Testis (tissue), 3 donors: ENCODE measurements around the gene LSP1. TPM values are rescaled to one million over a fixed set of nuclear protein-coding genes. Genes with fewer than 3 reads are reported as not detected.

ENCODE experiments used
- DNase-seq: peaks from one replicate; pipeline ENCODE4 v3.0.0-alpha.2; 2019
- H3K27ac ChIP-seq, 2 donors: fragments of 200-600 bp; sonication (generic); one replicate each; pipeline ENCODE4 v1.5.1; 2019
- H3K27me3 ChIP-seq: fragments of 200-600 bp; sonication (generic); one replicate; pipeline ENCODE4 v1.5.1; 2019
- H3K36me3 ChIP-seq: fragments of 200-600 bp; sonication (generic); one replicate; pipeline ENCODE4 v1.5.1; 2017; ENCODE audit warnings: low read depth; ENCODE audit errors: missing control alignments
- H3K4me1 ChIP-seq: fragments of 200-600 bp; sonication (generic); one replicate; pipeline ENCODE4 v1.5.1; 2019
- H3K4me3 ChIP-seq, 2 donors: fragments of 200-600 bp; sonication (generic); one replicate each; pipeline ENCODE4 v1.5.1; 2017 to 2019
- H3K9me3 ChIP-seq: fragments of 200-600 bp; sonication (generic); one replicate; pipeline ENCODE4 v1.5.1; 2017
- POLR2A ChIP-seq: fragments of 450-650 bp; IDR thresholded peaks from one replicate; pipeline ENCODE4 v1.6.1; 2017; ENCODE audit warnings: antibody characterized with exemption, mild to moderate bottlenecking, moderate library complexity
- WGBS, 2 donors: methylation state at CpG; one replicate each; pipeline ENCODE4 v1.1.5; 2018; 5-methylcytosine and 5-hydroxymethylcytosine counted together
- intact Hi-C: fragments of 100-400 bp; cut with DNase I; formaldehyde crosslinking; loops from one replicate; pipeline ENCODE4 v1.15.1; 2023; ENCODE audit warnings: low total_unique reads
- polyA plus RNA-seq: library from polyadenylated mRNA; stranded (reverse); fragments of 350-450 nt; fragmentation: Illumina TruSeq; extraction: RNeasy Lipid Tissue Mini Kit (QIAGEN cat#74804); gene quantifications from one replicate; pipeline ENCODE4 v1.2.3, GENCODE V29; 2014; ENCODE audit warnings: low read depth, low replicate concordance; ENCODE audit not compliant: insufficient read depth
- total RNA-seq, 2 donors: library from RNA; depleted of rRNA; stranded (reverse); fragments of >200 nt; gene quantifications; one replicate each; pipeline ENCODE4 v1.2.3, GENCODE V29; 2016
- TF ChIP-seq, protein P1 (sequence below), 3 experiments: fragments of 450-650 bp in 2 of 3; fragments of 200-600 bp in 1 of 3; sonication (generic) in 1 of 3; IDR thresholded peaks; one replicate each; pipeline ENCODE4 v1.5.1; 2016 to 2019; ENCODE audit warnings: antibody characterized with exemption in 3 of 3, mild to moderate bottlenecking in 2 of 3, moderate library complexity in 1 of 3

LSP1 gene
- total and polyA plus RNA-seq, 3 donors from 2014 or later = 13.0 to 50.1 (median 19.9) TPM

DNA sequence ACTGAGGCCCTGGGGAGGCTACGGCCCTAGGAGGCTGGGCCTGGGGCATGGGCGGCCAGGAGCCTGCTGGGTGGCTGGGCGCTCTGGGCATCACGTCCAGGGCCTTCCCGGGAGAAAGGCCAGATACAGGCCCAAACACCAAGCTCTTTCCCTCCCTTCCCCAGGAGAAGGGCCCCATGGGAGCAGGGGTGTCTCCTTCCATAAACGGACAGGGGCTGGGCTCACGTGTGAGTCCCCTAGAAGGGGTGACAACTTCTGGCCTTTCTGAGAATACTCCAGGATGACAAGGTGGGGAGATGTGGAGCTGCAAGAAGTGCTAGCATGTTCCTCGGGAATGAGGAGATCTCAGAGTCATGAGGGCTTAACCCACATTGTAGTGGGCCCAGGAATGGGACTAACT is 37.6 kb upstream of the LSP1 start:
- Histone ChIP-seq H3K4me3 (no peak overlapping the region), H3K36me3 (no peaks in the 10 kb centered on the region), H3K27ac (no peak overlapping the region), H3K4me1 (peaks cover 6% of the 10 kb centered on the region), H3K27me3 (no peaks in the 10 kb centered on the region), H3K9me3 (no peaks in the 10 kb centered on the region)
- no peak for TF ChIP-seq POLR2A
- TF ChIP-seq, protein P1, sequence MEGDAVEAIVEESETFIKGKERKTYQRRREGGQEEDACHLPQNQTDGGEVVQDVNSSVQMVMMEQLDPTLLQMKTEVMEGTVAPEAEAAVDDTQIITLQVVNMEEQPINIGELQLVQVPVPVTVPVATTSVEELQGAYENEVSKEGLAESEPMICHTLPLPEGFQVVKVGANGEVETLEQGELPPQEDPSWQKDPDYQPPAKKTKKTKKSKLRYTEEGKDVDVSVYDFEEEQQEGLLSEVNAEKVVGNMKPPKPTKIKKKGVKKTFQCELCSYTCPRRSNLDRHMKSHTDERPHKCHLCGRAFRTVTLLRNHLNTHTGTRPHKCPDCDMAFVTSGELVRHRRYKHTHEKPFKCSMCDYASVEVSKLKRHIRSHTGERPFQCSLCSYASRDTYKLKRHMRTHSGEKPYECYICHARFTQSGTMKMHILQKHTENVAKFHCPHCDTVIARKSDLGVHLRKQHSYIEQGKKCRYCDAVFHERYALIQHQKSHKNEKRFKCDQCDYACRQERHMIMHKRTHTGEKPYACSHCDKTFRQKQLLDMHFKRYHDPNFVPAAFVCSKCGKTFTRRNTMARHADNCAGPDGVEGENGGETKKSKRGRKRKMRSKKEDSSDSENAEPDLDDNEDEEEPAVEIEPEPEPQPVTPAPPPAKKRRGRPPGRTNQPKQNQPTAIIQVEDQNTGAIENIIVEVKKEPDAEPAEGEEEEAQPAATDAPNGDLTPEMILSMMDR (IDR thresholded peaks at IDR 0.05) = no peak
- DNase-seq = no peak
- WGBS, 2 donors = 92 to 98% methylated on average over 7 to 8 of the region's 8 CpGs
- intact Hi-C loops = no loop called here

DNA sequence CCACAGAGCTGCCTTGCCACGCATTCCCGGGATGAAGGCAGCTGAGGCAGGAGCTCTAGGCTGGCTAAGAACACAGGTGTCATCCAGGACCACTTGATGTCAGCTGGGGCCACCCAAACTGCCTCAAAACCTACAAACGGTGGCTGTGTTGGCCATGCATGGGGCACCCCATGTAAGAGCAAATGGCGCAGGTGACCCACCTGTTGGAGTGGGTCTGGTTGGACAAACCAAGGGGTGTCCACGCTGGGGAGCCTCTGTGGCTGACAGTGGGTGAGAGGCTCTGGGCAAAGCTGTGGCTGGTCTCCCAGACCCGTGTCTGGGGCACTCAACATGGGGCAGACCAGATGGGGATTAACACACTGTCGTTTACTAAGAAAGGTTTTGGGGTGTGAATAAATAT is 37.1 kb upstream of the LSP1 start:
- WGBS, 2 donors = 92 to 94% methylated on average over 7 of the region's 7 CpGs

DNA sequence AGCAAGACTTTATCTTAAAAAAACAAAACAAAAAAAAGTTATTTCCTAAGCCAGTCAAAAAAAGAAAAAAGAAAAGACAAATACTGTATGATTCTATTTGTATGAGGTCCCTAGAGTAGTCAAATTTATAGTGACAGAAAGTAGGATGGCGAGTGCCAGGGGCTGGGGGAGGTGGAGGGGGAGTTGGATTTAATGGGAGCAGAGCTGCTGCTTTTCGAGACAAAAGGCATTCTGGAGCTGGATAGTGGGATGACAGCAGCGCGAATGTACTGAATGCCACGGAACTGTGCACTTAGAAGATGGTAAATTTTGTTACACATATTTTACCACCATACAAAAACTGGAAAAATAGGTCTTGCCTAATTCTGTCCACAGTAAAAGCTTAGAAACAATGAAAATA is 35.9 kb upstream of the LSP1 start:
- intact Hi-C loops = no loop called here
- Histone ChIP-seq H3K4me3 (no peak overlapping the region), H3K27ac (no peak overlapping the region), H3K36me3 (no peaks in the 10 kb centered on the region), H3K4me1 (peaks cover 6% of the 10 kb centered on the region), H3K9me3 (no peaks in the 10 kb centered on the region), H3K27me3 (no peaks in the 10 kb centered on the region)
- 76 to 82% methylated on average over 5 of the region's 5 CpGs for WGBS, 2 donors
- no peak for DNase-seq
- TF ChIP-seq, protein P1 (IDR thresholded peaks at IDR 0.05) = no peak
- no peak for TF ChIP-seq POLR2A

More for the DNA sequence above, 37.1 kb upstream of the LSP1 start:
- no peaks in the 10 kb centered on the region for H3K9me3 ChIP-seq
- intact Hi-C loops = no loop called here
- no peak for DNase-seq
- peaks cover 6% of the 10 kb centered on the region for H3K4me1 ChIP-seq
- no peak for TF ChIP-seq POLR2A
- TF ChIP-seq, protein P1 (IDR thresholded peaks at IDR 0.05) = no peak
- H3K4me3 ChIP-seq = no peak overlapping the region
- H3K27ac ChIP-seq = no peak overlapping the region
- no peaks in the 10 kb centered on the region for H3K27me3 ChIP-seq
- H3K36me3 ChIP-seq = no peaks in the 10 kb centered on the region

DNA sequence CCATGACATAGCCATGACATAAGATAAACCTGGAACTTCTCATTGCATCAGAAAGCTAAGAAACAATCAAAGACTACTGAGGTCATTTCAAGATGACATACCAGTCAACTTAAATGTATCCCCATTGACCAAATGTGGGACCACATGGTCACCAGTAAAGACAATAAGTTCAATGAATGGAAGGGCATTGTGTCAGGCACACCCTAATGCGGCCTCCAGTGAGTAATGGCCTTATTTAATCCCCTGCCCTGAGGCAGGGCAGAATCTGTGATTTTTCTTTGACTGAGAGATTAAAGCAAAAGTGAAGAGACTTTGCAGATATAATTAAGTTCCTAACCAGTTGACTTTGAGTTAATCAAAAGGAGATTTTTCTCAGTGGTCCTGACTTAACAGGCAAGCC is 35.4 kb upstream of the LSP1 start:
- intact Hi-C loops = no loop called here
- TF ChIP-seq POLR2A = no peak
- TF ChIP-seq, protein P1 (IDR thresholded peaks at IDR 0.05) = no peak
- no peaks in the 10 kb centered on the region for H3K9me3 ChIP-seq
- H3K4me1 ChIP-seq = peaks cover 6% of the 10 kb centered on the region
- DNase-seq = no peak
- H3K27me3 ChIP-seq = no peaks in the 10 kb centered on the region
- H3K27ac ChIP-seq = no peak overlapping the region
- H3K4me3 ChIP-seq = no peak overlapping the region
- WGBS, 2 donors = 84 to 93% methylated on average over 1 of the region's 1 CpG
- H3K36me3 ChIP-seq = no peaks in the 10 kb centered on the region

DNA sequence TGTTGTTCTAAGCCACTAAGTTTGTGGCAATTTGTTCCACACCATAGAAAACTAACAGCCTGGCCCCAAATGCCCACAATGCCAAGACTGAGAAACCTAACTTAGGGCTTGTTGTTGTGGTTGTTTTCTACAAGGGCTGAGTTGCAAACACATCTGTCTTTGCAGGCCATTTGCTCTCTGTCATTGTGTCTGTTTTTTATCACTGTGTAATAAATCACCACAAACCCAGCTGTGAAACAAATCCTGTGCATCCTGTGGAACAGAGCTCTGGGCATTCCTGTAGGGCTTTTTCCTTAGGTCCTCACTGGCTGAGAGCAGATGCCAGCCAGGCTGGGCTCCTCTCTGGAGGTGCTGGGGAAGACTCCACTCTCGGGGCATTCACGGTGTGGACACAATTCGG is 33.8 kb upstream of the LSP1 start:
- Histone ChIP-seq H3K36me3 (no peaks in the 10 kb centered on the region), H3K9me3 (no peaks in the 10 kb centered on the region), H3K4me1 (no peaks in the 10 kb centered on the region), H3K4me3 (no peak overlapping the region), H3K27me3 (no peaks in the 10 kb centered on the region), H3K27ac (no peak overlapping the region)
- intact Hi-C loops = no loop called here
- 89 to 96% methylated on average over 3 of the region's 3 CpGs for WGBS, 2 donors
- no peak for TF ChIP-seq POLR2A
- TF ChIP-seq, protein P1 (IDR thresholded peaks at IDR 0.05) = no peak
- DNase-seq = no peak
